K562 (cell line): ENCODE results near the gene CENPP. TPM values are rescaled to one million over a fixed set of nuclear protein-coding genes. Genes with fewer than 3 reads are reported as not detected.

Source experiments
- ATAC-seq: fragments of 200-7000 bp; cut with Tn5 transposase; 3 replicates; pipeline ENCODE4 v1.9.1; 2020; ENCODE audit warnings: moderate library complexity
- BruUV-seq: library from RNA; stranded (reverse); fragments of 400-500 nt; replicated peaks from 2 replicates; lab custom pipeline; 2021; lab: Mats Ljungman, UMichigan
- CTCF ChIA-PET: fragments of 300-600 bp; formaldehyde crosslinking; extraction: SDS; loops from one replicate; lab custom pipeline; 2021; ENCODE audit warnings: low intra/inter-chr PET ratio; lab: Yijun Ruan, JAX
- POLR2A ChIA-PET: fragments of 300-600, 350-650 bp; sonication (Branson Sonifier 250); formaldehyde crosslinking; extraction: SDS; loops from one replicate; lab custom pipeline; 2021; ENCODE audit warnings: antibody characterized with exemption, inconsistent platforms; lab: Yijun Ruan, JAX
- DNase-seq, 4 experiments: peaks; one replicate each; pipeline versions ENCODE4 v3.0.0 to v3.0.0-alpha.2; 2011 to 2018; ENCODE audit warnings: low spot score in 3 of 4, mixed read lengths in 3 of 4; ENCODE audit errors: extremely low read depth in 1 of 4
- FAIRE-seq: peaks from 2 replicates; lab custom pipeline; 2011; peaks lifted over from hg19 to GRCh38; lab: Jason Lieb, UNC
- H2AFZ ChIP-seq: 2 replicates; pipeline ENCODE4 v1.6.0; 2011; ENCODE audit warnings: low read depth, low read length, control low read depth, inconsistent platforms
- H3K27ac ChIP-seq: fragments of 200-600 bp; 3 replicates; pipeline ENCODE4 v1.8.0; 2011; ENCODE audit warnings: low read depth, mild to moderate bottlenecking, control low read depth, inconsistent platforms, low read length, moderate library complexity, mixed read lengths; ENCODE audit errors: extremely low read depth
- H3K27me3 ChIP-seq, 2 experiments: fragments of 300-600 bp in 1 of 2; 2 replicates in 1 of 2; 3 replicates in 1 of 2; pipeline versions ENCODE4 v1.6.0 to v1.8.0; 2011; ENCODE audit warnings: inconsistent platforms in 2 of 2, low read length in 2 of 2, mild to moderate bottlenecking in 1 of 2, mixed read lengths in 1 of 2, moderate library complexity in 1 of 2; ENCODE audit not compliant: control insufficient read depth in 2 of 2, insufficient read depth in 2 of 2
- H3K36me3 ChIP-seq: fragments of 300-600 bp; 3 replicates; pipeline ENCODE4 v1.8.0; 2011; ENCODE audit warnings: mild to moderate bottlenecking, low read length, inconsistent platforms; ENCODE audit not compliant: control insufficient read depth, insufficient read depth
- H3K4me1 ChIP-seq, 2 experiments: fragments of 200-600 bp in 1 of 2; replicated peaks in 1 of 2; 2 replicates in 1 of 2; 3 replicates in 1 of 2; pipeline versions ENCODE4 v1.5.1 to v1.8.0; 2011; ENCODE audit warnings: inconsistent platforms in 2 of 2, low read length in 2 of 2, mild to moderate bottlenecking in 1 of 2, mixed read lengths in 1 of 2, moderate library complexity in 1 of 2; ENCODE audit not compliant: control insufficient read depth in 2 of 2, insufficient read depth in 2 of 2
- H3K4me2 ChIP-seq: 2 replicates; pipeline ENCODE4 v1.6.1; 2011; ENCODE audit warnings: low read length, control low read depth, inconsistent platforms, mixed read lengths; ENCODE audit not compliant: insufficient read depth
- H3K4me3 ChIP-seq: fragments of 200-600 bp; sonication (generic), shearing (Covaris generic); 2 replicates; pipeline ENCODE4 v1.5.1; 2016; ENCODE audit warnings: control low read depth, inconsistent platforms
- H3K79me2 ChIP-seq: fragments of 200-600 bp; 3 replicates; pipeline ENCODE4 v1.8.0; 2011; ENCODE audit warnings: low read length, inconsistent platforms; ENCODE audit not compliant: control insufficient read depth, insufficient read depth
- H3K9ac ChIP-seq, 2 experiments: 2 replicates each; pipeline versions ENCODE4 v1.6.0 to v1.6.1; 2011; ENCODE audit warnings: low read depth in 2 of 2, low read length in 2 of 2, control low read depth in 1 of 2, inconsistent platforms in 1 of 2, mild to moderate bottlenecking in 1 of 2, mixed read lengths in 1 of 2; ENCODE audit not compliant: insufficient read depth in 1 of 2
- H3K9me1 ChIP-seq: one replicate; pipeline ENCODE4 v1.6.0; 2011; ENCODE audit warnings: inconsistent platforms, mild to moderate bottlenecking, low read length, moderate library complexity; ENCODE audit not compliant: control insufficient read depth, insufficient read depth
- H3K9me3 ChIP-seq: replicated peaks from 2 replicates; pipeline ENCODE4 v1.5.1; 2011; ENCODE audit warnings: low read depth, low read length, inconsistent platforms; ENCODE audit not compliant: control insufficient read depth, insufficient read depth
- H4K20me1 ChIP-seq: replicated peaks from 2 replicates; pipeline ENCODE4 v1.6.1; 2011; ENCODE audit warnings: low read length, inconsistent platforms, mixed read lengths; ENCODE audit not compliant: control insufficient read depth, insufficient read depth
- CBX5 ChIP-seq: IDR thresholded peaks from 2 replicates; pipeline ENCODE4 v1.6.1; 2014; ENCODE audit warnings: low read depth, borderline replicate concordance
- CHD4 ChIP-seq: fragments of 200-600 bp; sonication (generic); IDR thresholded peaks from 3 replicates; pipeline ENCODE4 v1.6.1; 2012; ENCODE audit warnings: low read depth, mild to moderate bottlenecking, mixed read lengths, low read length, inconsistent platforms; ENCODE audit not compliant: insufficient read depth, insufficient replicate concordance, poor library complexity, severe bottlenecking
- MAFF ChIP-seq: IDR thresholded peaks from 2 replicates; pipeline ENCODE4 v1.6.1; 2012; ENCODE audit warnings: low read length, improper control_type of control experiment
- NCOA1 ChIP-seq: fragments of 450-650 bp; IDR thresholded peaks from 2 replicates; pipeline ENCODE4 v1.6.1; 2016; ENCODE audit warnings: low read depth
- POLR2AphosphoS2 ChIP-seq: IDR thresholded peaks from 2 replicates; pipeline ENCODE4 v1.6.1; 2012; ENCODE audit warnings: low read length, improper control_type of control experiment
- RCOR1 ChIP-seq, 2 experiments: IDR thresholded peaks; 2 replicates each; pipeline ENCODE4 v1.6.1; 2012; ENCODE audit warnings: low read depth in 2 of 2, low read length in 2 of 2, borderline replicate concordance in 1 of 2, improper control_type of control experiment in 1 of 2
- SRSF9 ChIP-seq: fragments of 200-400 bp; formaldehyde crosslinking; IDR thresholded peaks from 2 replicates; pipeline ENCODE4 v1.6.1; 2017; ENCODE audit warnings: low read depth, low read length, borderline replicate concordance
- TAL1 ChIP-seq: fragments of 450-650 bp; IDR thresholded peaks from 2 replicates; pipeline ENCODE4 v1.6.1; 2016; ENCODE audit warnings: mild to moderate bottlenecking
- TSHZ1 ChIP-seq: fragments of 250-450 bp; sonication (Bioruptor Pico); IDR thresholded peaks from 2 replicates; pipeline ENCODE4 v1.4.0; 2020; ENCODE audit warnings: mild to moderate bottlenecking, moderate library complexity
- ZNF12 ChIP-seq: sonication (generic); formaldehyde crosslinking; IDR thresholded peaks from 2 replicates; pipeline ENCODE4 v1.4.0; 2020; ENCODE audit warnings: mild to moderate bottlenecking, missing genetic modification reagents
- ZNF780A ChIP-seq: fragments of 250-450 bp; sonication (Bioruptor Pico); IDR thresholded peaks from 2 replicates; pipeline ENCODE4 v1.5.0; 2021; ENCODE audit warnings: mild to moderate bottlenecking
- WGBS: fragments of 100-300 bp; shearing (Covaris generic); methylation state at CpG from one replicate; pipeline ENCODE4 v1.1.6; 2016; ENCODE audit warnings: low coverage, mixed read lengths; ENCODE audit not compliant: insufficient coverage; ENCODE audit errors: missing lambda C conversion rate; 5-methylcytosine and 5-hydroxymethylcytosine counted together
- in situ Hi-C: fragments of 300-500 bp; cut with MboI; formaldehyde crosslinking; loops from 4 replicates; pipeline ENCODE4 v1.15.0; 2018; ENCODE audit warnings: inconsistent platforms, mixed read lengths
- intact Hi-C: fragments of 100-400 bp; cut with micrococcal nuclease; formaldehyde crosslinking; loops from 2 replicates; pipeline ENCODE4 v1.14.2; 2022
- polyA plus RNA-seq, 8 experiments: library from polyadenylated mRNA; depleted of rRNA in 4 of 8; stranded (reverse) in 5 of 8; unstranded in 3 of 8; fragments of >200 nt; fragmentation: Nextera tagmentation in 2 of 8; fragmentation: Illumina TruSeq in 1 of 8; extraction: Ambion mirVana in 2 of 8; extraction: Trizol in 1 of 8; gene quantifications; 2 replicates each; pipeline versions ENCODE4 v1.2.1 to v1.2.3, GENCODE V29; 2011 to 2014; ENCODE audit warnings: inconsistent platforms in 1 of 8, missing spikeins in 1 of 8
- total RNA-seq, 7 experiments: library from RNA; depleted of rRNA in 6 of 7; stranded (reverse); fragments of >200 nt in 6 of 7; fragmentation: Illumina TruSeq in 2 of 7; extraction: Trizol in 2 of 7; gene quantifications; 2 replicates each; pipeline versions ENCODE4 v1.2.1 to v1.2.3, GENCODE V29; 2011 to 2021; ENCODE audit warnings: low replicate concordance in 1 of 7
- TF ChIP-seq, protein P1 (sequence below): fragments of 150-350 bp; conservative IDR thresholded peaks from 2 replicates; pipeline ENCODE4 v1.6.1; 2014; ENCODE audit warnings: low read length

CENPP gene
- total and polyA plus RNA-seq, 9 of the 15 experiments (the other 6 are each of a cell fraction or from before 2014, with no cell fraction given), result 8.0 to 28.5 (median 17.9) TPM

- intact Hi-C loops (no loop called here), in situ Hi-C loops (no loop called here)
- Histone ChIP-seq H4K20me1 (no peaks in the 10 kb centered on the region), H3K4me2 (no peak overlapping the region), H3K79me2 (no peaks in the 10 kb centered on the region), H3K36me3 (no peaks in the 10 kb centered on the region), H2AFZ (no peak overlapping the region), H3K9ac (no peak overlapping the region), H3K9me3 (no peaks in the 10 kb centered on the region), H3K27ac (no peak overlapping the region), H3K4me3 (no peak overlapping the region), H3K9me1 (no peaks in the 10 kb centered on the region), H3K27me3 (no peaks in the 10 kb centered on the region), H3K4me1 (no peaks in the 10 kb centered on the region)
- ChIA-PET CTCF (no interaction called here), POLR2A (no interaction called here)
- 60% methylated on average over 3 of the region's 3 CpGs for WGBS
- FAIRE-seq (no peak), DNase-seq (no peak), ATAC-seq (no peak)
- no TSS peak for BruUV-seq
- no peak for TF ChIP-seq TSHZ1
- no peak for TF ChIP-seq CBX5
- no peak for TF ChIP-seq SRSF9
- TF ChIP-seq, protein P1, sequence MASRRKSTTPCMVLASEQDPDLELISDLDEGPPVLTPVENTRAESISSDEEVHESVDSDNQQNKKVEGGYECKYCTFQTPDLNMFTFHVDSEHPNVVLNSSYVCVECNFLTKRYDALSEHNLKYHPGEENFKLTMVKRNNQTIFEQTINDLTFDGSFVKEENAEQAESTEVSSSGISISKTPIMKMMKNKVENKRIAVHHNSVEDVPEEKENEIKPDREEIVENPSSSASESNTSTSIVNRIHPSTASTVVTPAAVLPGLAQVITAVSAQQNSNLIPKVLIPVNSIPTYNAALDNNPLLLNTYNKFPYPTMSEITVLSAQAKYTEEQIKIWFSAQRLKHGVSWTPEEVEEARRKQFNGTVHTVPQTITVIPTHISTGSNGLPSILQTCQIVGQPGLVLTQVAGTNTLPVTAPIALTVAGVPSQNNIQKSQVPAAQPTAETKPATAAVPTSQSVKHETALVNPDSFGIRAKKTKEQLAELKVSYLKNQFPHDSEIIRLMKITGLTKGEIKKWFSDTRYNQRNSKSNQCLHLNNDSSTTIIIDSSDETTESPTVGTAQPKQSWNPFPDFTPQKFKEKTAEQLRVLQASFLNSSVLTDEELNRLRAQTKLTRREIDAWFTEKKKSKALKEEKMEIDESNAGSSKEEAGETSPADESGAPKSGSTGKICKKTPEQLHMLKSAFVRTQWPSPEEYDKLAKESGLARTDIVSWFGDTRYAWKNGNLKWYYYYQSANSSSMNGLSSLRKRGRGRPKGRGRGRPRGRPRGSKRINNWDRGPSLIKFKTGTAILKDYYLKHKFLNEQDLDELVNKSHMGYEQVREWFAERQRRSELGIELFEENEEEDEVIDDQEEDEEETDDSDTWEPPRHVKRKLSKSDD, result no peak
- no peak for TF ChIP-seq CHD4
- TF ChIP-seq ZNF780A (CRISPR knock-in tag), result no peak
- TF ChIP-seq NCOA1, result no peak
- TF ChIP-seq ZNF12 (CRISPR knock-in tag), result no peak
- no peak for TF ChIP-seq RCOR1 (IDR thresholded peaks at IDR 0.05; ENCODE audit: borderline replicate concordance in 1 of 2, low read depth in 2 of 2, low read length in 2 of 2)
- no peak for TF ChIP-seq POLR2AphosphoS2
- no peak for TF ChIP-seq TAL1
- no peak for TF ChIP-seq MAFF
Observed at GRCh38 chr9:92517046-92517445, 191.3 kb downstream of the CENPP start.
